Measurements from ENCODE around the gene IL13RA1. TPM values are rescaled to one million over a fixed set of nuclear protein-coding genes. Genes with fewer than 3 reads are reported as not detected.
A peak's percentile ranks its signal among the peaks of the same experiment; 100 is the strongest.
"Not testable (repeated sequence)": the region's sequence is repeated elsewhere in the genome, so short reads cannot be mapped to it uniquely, and the experiment has no call there.

IL13RA1 gene
- total RNA-seq, 1 experiment from 2014 or later, result 33.4 TPM

- intact Hi-C loops (cut with micrococcal nuclease), result no loop called here
- ATAC-seq, result peak; percentile 98
- POLR2A ChIA-PET (ENCODE audit: unreplicated experiment), result interaction anchor here (0.6 kb wide), 1 partner anchor 11 kb away, joined by 3 read pairs; no protein-coding TSS in a partner anchor
Measured at GRCh38 chrX:118702741-118703140, 24.7 kb upstream of the IL13RA1 start.

GRCh38 chrX:118706681-118707080 lies 20.7 kb upstream of the IL13RA1 start:
- Histone ChIP-seq H3K4me1 (ENCODE audit: insufficient read depth, low read length) (peaks cover 9% of the 10 kb centered on the region), H3K9me2 (replicated peaks; ENCODE audit: low read length) (no peaks in the 10 kb centered on the region), H3K9me3 (ENCODE audit: low read length) (no peaks in the 10 kb centered on the region), H3F3A (ENCODE audit: low read length, unreplicated experiment) (no peaks in the 10 kb centered on the region), H3K36me3 (ENCODE audit: low read depth, low read length) (no peaks in the 10 kb centered on the region), H3K79me2 (ENCODE audit: low read length) (no peaks in the 10 kb centered on the region), H3K4me3 (ENCODE audit: low read length) (no peak overlapping the region), H2AFZ (ENCODE audit: low read length) (no peak overlapping the region), H3K4me2 (ENCODE audit: low read length) (no peak overlapping the region), H3K9ac (ENCODE audit: low read length) (no peak overlapping the region), H3K27ac (ENCODE audit: low read length) (no peak overlapping the region), H4K20me1 (ENCODE audit: low read length) (no peaks in the 10 kb centered on the region), H3K27me3 (ENCODE audit: low read length) (no peaks in the 10 kb centered on the region)
- POLR2A ChIA-PET (ENCODE audit: unreplicated experiment), result no interaction called here
- DNase-seq (no peak), ATAC-seq (no peak)
- BruUV-seq (replicated peaks), result no TSS peak
- no peak for TF ChIP-seq EZH2 (IDR thresholded peaks at IDR 0.05; ENCODE audit: low read length, unreplicated experiment)
- intact Hi-C loops (cut with micrococcal nuclease), result no loop called here
- CTCF ChIA-PET, result no interaction called here

More at GRCh38 chrX:118702741-118703140, 24.7 kb upstream of the IL13RA1 start:
- no peaks in the 10 kb centered on the region for H3F3A ChIP-seq (ENCODE audit: low read length, unreplicated experiment)
- no TSS peak for BruUV-seq (replicated peaks)
- H3K36me3 ChIP-seq (ENCODE audit: low read depth, low read length), result no peaks in the 10 kb centered on the region
- CTCF ChIA-PET, result no interaction called here
- TF ChIP-seq EZH2phosphoT487 (IDR thresholded peaks at IDR 0.05; ENCODE audit: borderline replicate concordance, low read length) (no peak), CTCF (conservative IDR thresholded peaks at IDR 0.05; ENCODE audit: low read depth, low read length) (no peak), EZH2 (IDR thresholded peaks at IDR 0.05; ENCODE audit: low read length, unreplicated experiment) (no peak)
- H3K4me1 ChIP-seq (ENCODE audit: insufficient read depth, low read length), result peaks cover 19% of the 10 kb centered on the region
- H3K9me3 ChIP-seq (ENCODE audit: low read length), result no peaks in the 10 kb centered on the region
- no peak overlapping the region for H3K27ac ChIP-seq (ENCODE audit: low read length)
- no peaks in the 10 kb centered on the region for H3K79me2 ChIP-seq (ENCODE audit: low read length)
- H3K4me2 ChIP-seq (ENCODE audit: low read length), result peak overlapping the region; percentile 74
- H3K27me3 ChIP-seq (ENCODE audit: low read length), result no peaks in the 10 kb centered on the region
- DNase-seq, result peak; percentile 87
- no peak overlapping the region for H2AFZ ChIP-seq (ENCODE audit: low read length)
- H4K20me1 ChIP-seq (ENCODE audit: low read length), result no peaks in the 10 kb centered on the region
- no peak overlapping the region for H3K9ac ChIP-seq (ENCODE audit: low read length)
- H3K9me2 ChIP-seq (replicated peaks; ENCODE audit: low read length), result no peaks in the 10 kb centered on the region
- H3K4me3 ChIP-seq (ENCODE audit: low read length), result peak overlapping the region; percentile 36; the same call in 1 of the 2 replicates

- H3K27ac ChIP-seq (ENCODE audit: low read length), result no peak overlapping the region
- H3K4me1 ChIP-seq (ENCODE audit: insufficient read depth, low read length), result no peaks in the 10 kb centered on the region
- DNase-seq (no peak), ATAC-seq (no peak)
- TF ChIP-seq EZH2 (IDR thresholded peaks at IDR 0.05; ENCODE audit: low read length, unreplicated experiment) (no peak), CTCF (conservative IDR thresholded peaks at IDR 0.05; ENCODE audit: low read depth, low read length) (no peak), EZH2phosphoT487 (IDR thresholded peaks at IDR 0.05; ENCODE audit: borderline replicate concordance, low read length) (no peak)
- no TSS peak for BruUV-seq (replicated peaks)
- H3K9me2 ChIP-seq (replicated peaks; ENCODE audit: low read length), result no peaks in the 10 kb centered on the region
- H3K4me3 ChIP-seq (ENCODE audit: low read length), result no peak overlapping the region
- no peak overlapping the region for H2AFZ ChIP-seq (ENCODE audit: low read length)
- no peaks in the 10 kb centered on the region for H4K20me1 ChIP-seq (ENCODE audit: low read length)
- no peaks in the 10 kb centered on the region for H3K9me3 ChIP-seq (ENCODE audit: low read length)
- H3K36me3 ChIP-seq (ENCODE audit: low read depth, low read length), result no peaks in the 10 kb centered on the region
- CTCF ChIA-PET, result no interaction called here
- intact Hi-C loops (cut with micrococcal nuclease), result no loop called here
- H3K79me2 ChIP-seq (ENCODE audit: low read length), result no peaks in the 10 kb centered on the region
- H3K4me2 ChIP-seq (ENCODE audit: low read length), result no peak overlapping the region
- POLR2A ChIA-PET (ENCODE audit: unreplicated experiment), result no interaction called here
- no peaks in the 10 kb centered on the region for H3K27me3 ChIP-seq (ENCODE audit: low read length)
- no peaks in the 10 kb centered on the region for H3F3A ChIP-seq (ENCODE audit: low read length, unreplicated experiment)
- no peak overlapping the region for H3K9ac ChIP-seq (ENCODE audit: low read length)
Measured at GRCh38 chrX:118714521-118714920, 12.9 kb upstream of the IL13RA1 start.

GRCh38 chrX:118715917-118716316 lies 11.5 kb upstream of the IL13RA1 start:
- H3F3A ChIP-seq (ENCODE audit: low read length, unreplicated experiment); H3K36me3 ChIP-seq (ENCODE audit: low read depth, low read length); H3K4me2 ChIP-seq (ENCODE audit: low read length); POLR2A ChIA-PET (ENCODE audit: unreplicated experiment); BruUV-seq (replicated peaks); DNase-seq; H3K4me3 ChIP-seq (ENCODE audit: low read length); H3K79me2 ChIP-seq (ENCODE audit: low read length); H3K9me3 ChIP-seq (ENCODE audit: low read length); ATAC-seq; H3K4me1 ChIP-seq (ENCODE audit: insufficient read depth, low read length); H3K9me2 ChIP-seq (replicated peaks; ENCODE audit: low read length); H3K27me3 ChIP-seq (ENCODE audit: low read length); H3K27ac ChIP-seq (ENCODE audit: low read length); H4K20me1 ChIP-seq (ENCODE audit: low read length); H2AFZ ChIP-seq (ENCODE audit: low read length); CTCF ChIA-PET; H3K9ac ChIP-seq (ENCODE audit: low read length); intact Hi-C loops (cut with micrococcal nuclease): not testable (repeated sequence)

GRCh38 chrX:118716833-118717232 lies 10.6 kb upstream of the IL13RA1 start:
- DNase-seq; CTCF ChIA-PET; H3K4me2 ChIP-seq (ENCODE audit: low read length); H3K36me3 ChIP-seq (ENCODE audit: low read depth, low read length); POLR2A ChIA-PET (ENCODE audit: unreplicated experiment); H2AFZ ChIP-seq (ENCODE audit: low read length); H3K79me2 ChIP-seq (ENCODE audit: low read length); ATAC-seq; H3F3A ChIP-seq (ENCODE audit: low read length, unreplicated experiment); H3K9me2 ChIP-seq (replicated peaks; ENCODE audit: low read length); BruUV-seq (replicated peaks); H3K9ac ChIP-seq (ENCODE audit: low read length); H3K27me3 ChIP-seq (ENCODE audit: low read length); H3K4me1 ChIP-seq (ENCODE audit: insufficient read depth, low read length); H3K9me3 ChIP-seq (ENCODE audit: low read length); H3K4me3 ChIP-seq (ENCODE audit: low read length); H3K27ac ChIP-seq (ENCODE audit: low read length); intact Hi-C loops (cut with micrococcal nuclease); H4K20me1 ChIP-seq (ENCODE audit: low read length): not testable (repeated sequence)

Measured in PC-3 (cell line).